GM06990 (cell line): ENCODE data around the gene DNAJC21.

ENCODE experiments used
- DNase-seq: peaks from one replicate; pipeline ENCODE4 v3.0.0-alpha.2; 2011; ENCODE audit not compliant: insufficient read length; ENCODE audit errors: extremely low read depth
- H3K27me3 ChIP-seq: replicated peaks from 2 replicates; pipeline ENCODE4 v1.6.0; 2011; ENCODE audit warnings: low read length; ENCODE audit not compliant: control insufficient read depth, insufficient read depth
- H3K36me3 ChIP-seq: 2 replicates; pipeline ENCODE4 v1.5.1; 2011; ENCODE audit warnings: low read length; ENCODE audit not compliant: control insufficient read depth, insufficient read depth
- H3K4me3 ChIP-seq: replicated peaks from 2 replicates; pipeline ENCODE4 v1.5.1; 2011; ENCODE audit warnings: low read depth, mild to moderate bottlenecking, control low read depth, low read length
- CTCF ChIP-seq: IDR thresholded peaks from 2 replicates; pipeline ENCODE4 v1.5.1; 2011; ENCODE audit warnings: low read length, control low read depth, mild to moderate bottlenecking, inconsistent platforms; ENCODE audit not compliant: insufficient read depth, poor library complexity, severe bottlenecking

DNAJC21 gene

GRCh38 chr5:34929134-34929719 is at the start of gene DNAJC21:
TSS of gene DNAJC21 (plus strand) at chr5:34929559. CDS start at chr5:34929820, 261 bp downstream.
- Histone ChIP-seq H3K36me3 (no peaks in the 10 kb centered on the region; the same call in none of the 2 replicates), H3K27me3 (no peaks in the 10 kb centered on the region), H3K4me3 (peak within 1 kb of the TSS; percentile 98)
- peak; percentile 97 for DNase-seq
- TF ChIP-seq CTCF: no peak

GRCh38 chr5:34881246-34881645 is 48.1 kb upstream of the DNAJC21 start:
- Histone ChIP-seq H3K36me3 (no peaks in the 10 kb centered on the region), H3K27me3 (no peaks in the 10 kb centered on the region), H3K4me3 (no peak overlapping the region)
- TF ChIP-seq CTCF: no peak
- no peak for DNase-seq

- TF ChIP-seq CTCF: no peak
- Histone ChIP-seq H3K4me3 (no peak overlapping the region), H3K27me3 (no peaks in the 10 kb centered on the region), H3K36me3 (no peaks in the 10 kb centered on the region)
- no peak for DNase-seq
Measured at GRCh38 chr5:34886392-34887119, 42.8 kb upstream of the DNAJC21 start.

GRCh38 chr5:34889394-34889793 is 40.0 kb upstream of the DNAJC21 start:
- H3K4me3 ChIP-seq: no peak overlapping the region
- no peaks in the 10 kb centered on the region for H3K27me3 ChIP-seq
- no peaks in the 10 kb centered on the region for H3K36me3 ChIP-seq
- DNase-seq: no peak
- no peak for TF ChIP-seq CTCF

- Histone ChIP-seq H3K4me3 (no peak overlapping the region), H3K27me3 (no peaks in the 10 kb centered on the region), H3K36me3 (no peaks in the 10 kb centered on the region)
- no peak for TF ChIP-seq CTCF
- no peak for DNase-seq
Measured at GRCh38 chr5:34891981-34892380, 37.4 kb upstream of the DNAJC21 start.
